Stimulated activated CD4-positive, alpha-beta T cell treated with anti-CD3 and anti-CD28 coated beads, Interleukin-2, amount 100 ng/mL, for 24 hours (primary cell): Measurements from ENCODE around the gene PIP5K1B.

Experiments used
- DNase-seq, 2 donors: peaks; one replicate each; pipeline ENCODE4 v3.0.0-alpha.2; 2020

Gene PIP5K1B

DNA sequence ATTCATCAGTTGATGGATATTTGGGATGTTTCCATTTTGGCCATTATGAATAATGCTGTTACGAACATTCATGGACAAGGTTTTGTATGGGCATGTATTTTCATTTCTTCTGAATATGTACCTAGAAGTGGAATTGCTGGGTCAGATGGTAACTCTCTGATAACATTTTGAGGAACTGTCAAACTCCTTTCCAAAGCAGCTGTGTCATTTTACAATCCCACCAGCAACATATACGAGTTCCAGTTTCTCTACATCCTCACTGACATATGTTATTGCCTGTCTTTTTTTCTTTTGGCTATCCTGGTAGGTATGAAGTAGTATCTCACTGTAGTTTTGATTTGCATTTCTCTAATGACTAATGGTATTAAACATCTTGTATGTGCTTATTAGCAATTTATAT is 222.1 kb downstream of the PIP5K1B start:
- DNase-seq = no peak

- no peak for DNase-seq
Observed at GRCh38 chr9:68931821-68932220, 226.8 kb downstream of the PIP5K1B start.

- DNase-seq = no peak
Observed at GRCh38 chr9:68932458-68932857, 227.4 kb downstream of the PIP5K1B start.

- no peak for DNase-seq
Observed at GRCh38 chr9:68933434-68934328, 228.6 kb downstream of the PIP5K1B start.

- DNase-seq = no peak
Observed at GRCh38 chr9:68934329-68934644, 229.2 kb downstream of the PIP5K1B start.

DNA sequence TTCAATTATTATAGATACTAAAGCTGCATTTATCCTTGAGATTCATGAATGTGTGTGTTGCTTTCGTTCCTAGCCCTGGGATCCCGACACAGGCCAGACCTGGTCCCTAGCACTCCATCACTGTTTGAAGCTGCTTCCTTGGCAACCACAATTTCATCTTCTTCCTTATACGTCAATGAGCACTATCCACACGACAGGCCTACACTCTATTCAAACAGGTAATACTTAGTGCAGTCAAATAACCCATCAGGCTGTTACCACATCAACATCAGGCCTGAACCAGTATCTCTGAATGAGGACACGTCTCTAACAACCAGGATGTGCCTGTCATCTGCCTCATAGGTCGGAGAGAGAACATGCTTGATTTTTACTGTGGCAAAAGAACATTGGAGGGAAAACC is 235.5 kb downstream of the PIP5K1B start:
- DNase-seq = no peak

DNA sequence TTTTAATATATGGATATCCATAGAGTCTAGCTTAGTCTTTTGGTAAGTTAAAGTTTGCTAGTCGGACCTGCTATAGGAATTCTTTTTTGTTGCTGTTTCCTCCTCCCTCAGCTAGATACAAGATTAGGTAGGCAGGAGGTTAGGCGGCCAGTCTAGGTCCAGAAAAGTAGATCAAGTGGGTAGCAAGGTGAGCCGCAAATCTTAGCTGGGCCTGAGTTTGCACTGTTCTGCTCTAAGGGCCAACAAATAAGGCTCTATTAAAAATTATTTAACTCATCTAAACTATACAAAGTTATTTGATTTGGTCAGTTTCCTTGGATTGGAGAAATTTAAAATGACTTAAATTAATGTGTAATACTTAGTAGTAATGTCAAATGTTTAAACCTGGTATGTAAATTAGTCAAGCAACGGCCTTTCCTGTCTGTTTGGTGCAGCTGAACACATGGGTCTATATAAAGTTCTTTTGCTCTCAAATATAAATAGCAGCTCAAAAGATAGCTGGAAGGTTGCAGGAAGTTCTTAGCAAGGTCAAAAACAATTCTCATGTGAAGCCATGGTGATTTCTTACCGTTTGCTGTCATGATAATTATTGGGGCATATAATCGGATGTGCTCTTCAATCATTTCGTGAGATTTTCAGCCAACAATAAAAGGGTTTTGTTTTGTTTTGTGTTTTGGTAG is 236.9 kb downstream of the PIP5K1B start:
- DNase-seq = no peak

DNA sequence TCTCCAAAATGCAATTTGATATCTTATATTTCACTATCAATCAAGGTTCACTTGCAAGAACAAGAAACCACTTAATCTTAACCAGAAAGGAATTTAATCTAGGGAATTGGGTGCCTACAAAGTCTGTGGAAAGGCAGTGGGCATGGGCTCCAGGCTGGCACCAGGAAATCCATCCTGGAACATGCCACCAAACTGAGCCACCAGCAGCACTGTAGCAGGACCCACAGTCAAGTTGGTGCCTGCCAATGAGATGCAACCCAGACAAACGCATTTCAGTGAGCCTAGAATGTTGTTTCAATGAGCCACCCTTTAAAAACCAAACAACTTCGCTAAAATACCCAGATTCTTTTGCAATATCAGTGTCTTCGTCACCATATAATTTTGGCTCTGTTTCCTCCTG is 237.8 kb downstream of the PIP5K1B start:
- no peak for DNase-seq

- DNase-seq = no peak
Observed at GRCh38 chr9:68947015-68947414, 242.0 kb downstream of the PIP5K1B start.

DNA sequence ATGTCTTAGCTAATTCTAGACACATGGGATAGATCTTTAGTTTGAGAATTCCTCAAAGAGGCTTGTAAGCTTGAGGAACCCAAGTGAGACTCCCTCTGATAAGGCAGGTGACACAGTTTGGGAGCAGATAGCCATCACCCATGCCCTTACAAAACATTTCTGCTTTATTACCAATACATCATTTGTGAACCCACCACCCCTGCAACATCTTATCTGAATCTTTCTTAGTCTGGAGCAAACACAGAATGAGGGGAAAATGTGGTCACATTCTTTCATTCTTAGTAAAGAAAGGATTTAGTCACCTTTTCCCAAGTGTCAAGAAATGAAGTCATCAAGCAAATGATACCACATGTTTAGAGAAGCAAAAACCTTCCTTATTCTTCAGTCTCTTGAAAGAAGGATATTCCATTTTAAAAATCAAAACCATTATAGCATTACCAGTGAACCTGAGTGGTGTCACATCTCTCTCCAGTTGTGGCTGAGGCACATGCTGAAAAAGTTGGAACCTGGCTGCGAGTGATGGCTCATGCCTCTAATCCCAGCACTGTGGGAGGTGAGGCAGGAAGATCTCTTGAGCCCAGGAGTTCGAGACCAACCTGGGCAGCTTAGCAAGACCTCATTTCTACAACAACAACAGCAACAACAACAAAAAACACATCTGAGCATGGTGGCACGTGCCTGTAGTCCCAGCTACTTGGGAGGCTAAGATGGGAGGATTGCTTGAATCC is 243.0 kb downstream of the PIP5K1B start:
- peak in 1 of 2 donors; percentile 28 for DNase-seq

GRCh38 chr9:68949271-68950000 is 244.4 kb downstream of the PIP5K1B start:
- DNase-seq = peak in 1 of 2 donors; percentile 45

DNA sequence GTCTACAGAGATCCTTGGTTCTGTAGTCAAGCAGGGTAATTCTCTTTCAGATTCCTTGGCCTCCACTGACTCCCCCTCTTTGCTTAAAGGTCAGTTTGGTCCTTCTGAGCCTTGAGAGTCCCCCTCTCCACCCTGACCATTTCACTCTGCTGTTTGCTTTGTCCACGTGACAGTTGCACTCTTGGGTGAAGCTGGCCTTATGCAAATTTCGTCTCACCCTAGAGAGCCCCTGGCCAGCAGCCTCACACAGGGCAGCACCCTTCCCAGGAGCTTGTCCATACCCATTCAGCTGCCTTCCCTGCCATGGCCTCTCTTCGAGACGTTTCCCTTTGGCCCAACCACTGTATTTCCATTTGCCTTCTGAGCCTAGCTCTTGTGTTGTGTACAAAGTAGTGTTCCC is 245.1 kb downstream of the PIP5K1B start:
- DNase-seq = no peak

GRCh38 chr9:68950689-68951088 is 245.6 kb downstream of the PIP5K1B start:
- no peak for DNase-seq

DNA sequence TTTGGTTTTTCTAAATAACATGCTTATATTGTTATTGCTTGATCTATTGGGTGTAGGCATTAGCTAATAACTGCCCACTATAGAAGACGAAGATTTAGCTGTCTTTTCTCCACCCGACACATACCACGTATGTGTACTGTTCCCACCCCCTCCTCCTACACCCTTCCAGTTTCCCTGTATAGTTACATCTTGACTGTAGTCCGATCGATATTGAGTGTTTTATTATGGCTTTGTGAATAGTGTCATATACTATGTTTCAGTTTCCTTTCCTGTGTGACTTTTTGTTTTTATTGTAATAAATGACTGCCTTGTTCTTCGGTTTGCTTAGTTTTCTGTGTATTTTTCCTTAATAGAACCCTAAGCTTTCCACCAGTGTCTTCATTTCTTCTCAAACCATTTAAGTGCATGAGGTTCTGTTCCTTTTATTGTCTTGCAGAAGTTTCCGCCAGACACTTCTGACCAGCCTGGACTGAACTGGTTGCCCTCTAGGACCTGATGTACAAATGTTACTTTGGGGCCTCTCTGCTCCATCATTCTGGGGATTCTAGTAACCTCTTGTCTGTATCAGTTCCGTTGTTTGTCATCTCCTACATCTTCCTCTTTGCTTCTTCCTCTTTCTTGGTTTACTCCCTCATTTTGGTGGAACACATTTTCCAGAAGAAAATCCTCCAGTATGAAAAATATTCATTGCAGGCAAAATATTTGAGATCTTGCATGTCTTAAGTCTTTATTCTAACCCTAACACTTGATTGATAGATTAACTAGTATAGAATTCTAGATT is 247.0 kb downstream of the PIP5K1B start:
- DNase-seq = no peak

- DNase-seq = no peak
Observed at GRCh38 chr9:68953771-68954170, 248.7 kb downstream of the PIP5K1B start.

DNA sequence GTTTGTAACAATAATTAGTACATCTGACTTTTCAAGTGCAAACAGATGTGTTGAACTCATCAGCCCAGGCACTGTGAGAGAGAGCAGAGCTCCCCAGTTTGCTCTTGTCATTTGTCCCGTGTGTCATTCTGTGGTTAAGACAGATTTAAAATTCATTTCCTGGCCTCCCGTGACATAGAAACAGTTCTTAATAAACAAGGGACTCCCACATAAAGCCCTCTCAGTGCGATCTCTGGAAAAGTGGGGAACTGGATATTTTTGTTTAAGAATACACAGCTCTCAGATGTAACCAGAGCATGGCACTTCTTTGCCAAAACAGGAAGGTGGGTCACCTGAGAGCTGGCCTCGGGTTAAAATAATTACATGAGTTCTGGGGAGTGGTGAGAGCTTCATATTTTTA is 250.3 kb downstream of the PIP5K1B start:
- DNase-seq = no peak

GRCh38 chr9:68957479-68957878 is 252.4 kb downstream of the PIP5K1B start:
- DNase-seq = no peak

DNA sequence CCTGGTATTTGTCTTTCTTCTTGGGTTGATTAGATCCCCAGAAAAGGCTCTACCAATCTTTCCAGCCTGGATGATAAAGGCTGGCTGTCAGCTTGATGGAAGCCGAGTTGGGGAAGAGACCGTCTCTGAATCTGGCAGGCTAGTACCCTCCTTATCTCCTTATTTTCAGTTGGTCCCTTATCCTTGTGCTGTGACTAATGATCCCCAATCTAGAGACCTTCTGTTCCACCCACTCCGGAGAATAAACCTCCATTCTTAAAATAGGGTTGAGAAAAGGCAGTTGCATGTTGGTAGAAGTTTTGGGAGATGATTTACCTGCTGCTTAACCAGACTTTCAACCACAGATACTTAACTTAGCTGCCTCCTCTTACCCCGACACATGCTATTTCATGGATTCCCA is 256.5 kb downstream of the PIP5K1B start:
- no peak for DNase-seq

GRCh38 chr9:68963416-68963815 is 258.4 kb downstream of the PIP5K1B start:
- no peak for DNase-seq

- DNase-seq = no peak
Observed at GRCh38 chr9:68964102-68964541, 259.1 kb downstream of the PIP5K1B start.

- DNase-seq = no peak
Observed at GRCh38 chr9:68964765-68965164, 259.7 kb downstream of the PIP5K1B start.

DNA sequence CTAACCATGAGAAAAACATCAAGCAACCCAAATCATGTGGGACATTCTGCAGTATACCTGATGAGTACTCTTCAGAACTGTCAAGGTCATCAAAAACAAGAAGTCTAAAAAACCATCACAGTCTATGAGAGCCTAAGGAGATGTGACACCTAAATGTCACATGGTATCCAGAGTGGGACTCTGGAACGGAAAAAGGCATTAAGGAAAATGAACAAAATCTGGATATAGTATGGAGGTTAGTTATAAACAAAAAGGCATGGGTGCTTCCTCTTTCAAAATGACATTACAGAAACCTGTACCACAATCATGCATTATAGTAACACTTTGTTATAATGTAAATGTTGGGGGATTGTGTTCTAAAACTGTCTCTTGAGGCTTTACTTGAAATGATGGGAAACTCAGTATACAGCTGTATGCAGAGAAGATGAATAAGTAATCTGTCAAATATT is 261.5 kb downstream of the PIP5K1B start:
- no peak for DNase-seq
